HG03135 (cell line): ENCODE data around the gene RUVBL1.

ENCODE experiments used
- ATAC-seq: cut with Tn5 transposase; IDR thresholded peaks from one replicate; pipeline ENCODE4 v1.9.1; 2021; ENCODE audit warnings: mild to moderate bottlenecking, moderate library complexity; ENCODE audit not compliant: unreplicated experiment

RUVBL1 gene

GRCh38 chr3:128083980-128084674, 39.5 kb downstream of the RUVBL1 start:
- no peak for ATAC-seq

GRCh38 chr3:128083396-128083795, 40.2 kb downstream of the RUVBL1 start:
- ATAC-seq = no peak

- ATAC-seq = no peak
Measured at GRCh38 chr3:128082546-128082945, 41.1 kb downstream of the RUVBL1 start.

GRCh38 chr3:128081846-128082245, 41.8 kb downstream of the RUVBL1 start:
- no peak for ATAC-seq

- no peak for ATAC-seq
Measured at GRCh38 chr3:128081226-128081625, 42.4 kb downstream of the RUVBL1 start.

GRCh38 chr3:128080323-128081080, 43.1 kb downstream of the RUVBL1 start:
- ATAC-seq = no peak

GRCh38 chr3:128079823-128080222, 43.8 kb downstream of the RUVBL1 start:
- ATAC-seq = no peak

GRCh38 chr3:128078875-128079274, 44.7 kb downstream of the RUVBL1 start:
- ATAC-seq = no peak

- no peak for ATAC-seq
Measured at GRCh38 chr3:128078322-128078721, 45.3 kb downstream of the RUVBL1 start.

- no peak for ATAC-seq
Measured at GRCh38 chr3:128077665-128078064, 45.9 kb downstream of the RUVBL1 start.

- no peak for ATAC-seq
Measured at GRCh38 chr3:128077202-128077624, 46.4 kb downstream of the RUVBL1 start.

- ATAC-seq = no peak
Measured at GRCh38 chr3:128076483-128077201, 47.0 kb downstream of the RUVBL1 start.

- ATAC-seq = peak; percentile 60
Measured at GRCh38 chr3:128075522-128076482, 47.8 kb downstream of the RUVBL1 start.

GRCh38 chr3:128074851-128075521, 48.6 kb downstream of the RUVBL1 start:
- no peak for ATAC-seq

- ATAC-seq = no peak
Measured at GRCh38 chr3:128073807-128074206, 49.8 kb downstream of the RUVBL1 start.

- ATAC-seq = no peak
Measured at GRCh38 chr3:128073185-128073725, 50.4 kb downstream of the RUVBL1 start.

- ATAC-seq = no peak
Measured at GRCh38 chr3:128072454-128073184, 51.0 kb downstream of the RUVBL1 start.

- ATAC-seq = no peak
Measured at GRCh38 chr3:128071771-128072453, 51.7 kb downstream of the RUVBL1 start.
